Smooth muscle cell (in vitro differentiated cells): ENCODE results near the gene HDAC4. TPM values are rescaled to one million over a fixed set of nuclear protein-coding genes. Genes with fewer than 3 reads are reported as not detected.

Source experiments
- DNase-seq: peaks from one replicate; lab custom pipeline; 2025; ENCODE audit not compliant: unreplicated experiment; lab: John Stamatoyannopoulos, UW
- H2AFZ ChIP-seq: fragments of 200-600 bp; sonication (generic); 2 replicates; pipeline ENCODE4 v1.6.0; 2016; ENCODE audit warnings: antibody characterized with exemption, low read depth, mild to moderate bottlenecking
- H3F3A ChIP-seq: fragments of 200-600 bp; sonication (generic); 2 replicates; pipeline ENCODE4 v1.6.0; 2017; ENCODE audit warnings: antibody characterized with exemption, low read depth
- H3K27ac ChIP-seq: fragments of 200-600 bp; sonication (generic); 2 replicates; pipeline ENCODE4 v1.5.1; 2016; ENCODE audit warnings: low read depth, mild to moderate bottlenecking
- H3K27me3 ChIP-seq: fragments of 200-600 bp; sonication (generic); 2 replicates; pipeline ENCODE4 v1.6.1; 2016; ENCODE audit warnings: low read depth, mild to moderate bottlenecking
- H3K36me3 ChIP-seq: fragments of 200-600 bp; sonication (generic); 2 replicates; pipeline ENCODE4 v1.5.1; 2016; ENCODE audit warnings: low read depth
- H3K4me1 ChIP-seq: fragments of 200-600 bp; sonication (generic); 2 replicates; pipeline ENCODE4 v1.5.1; 2016; ENCODE audit warnings: low read depth
- H3K4me2 ChIP-seq: fragments of 200-600 bp; sonication (generic); 2 replicates; pipeline ENCODE4 v1.6.0; 2016; ENCODE audit warnings: mild to moderate bottlenecking
- H3K4me3 ChIP-seq: fragments of 200-600 bp; sonication (generic); 2 replicates; pipeline ENCODE4 v1.5.1; 2016; ENCODE audit warnings: mild to moderate bottlenecking
- H3K79me2 ChIP-seq: fragments of 200-600 bp; sonication (generic); 2 replicates; pipeline ENCODE4 v1.6.0; 2016; ENCODE audit warnings: low read depth, mild to moderate bottlenecking
- H3K9ac ChIP-seq: fragments of 200-600 bp; sonication (generic); 2 replicates; pipeline ENCODE4 v1.6.0; 2016; ENCODE audit warnings: low read depth
- H3K9me3 ChIP-seq: fragments of 200-600 bp; sonication (generic); replicated peaks from 2 replicates; pipeline ENCODE4 v1.5.1; 2016; ENCODE audit warnings: low read depth
- H4K20me1 ChIP-seq: fragments of 200-600 bp; sonication (generic); 2 replicates; pipeline ENCODE4 v1.6.0; 2016; ENCODE audit warnings: low read depth
- CTCF ChIP-seq: fragments of 200-600 bp; sonication (generic); IDR thresholded peaks from 2 replicates; pipeline ENCODE4 v1.5.1; 2017; ENCODE audit warnings: borderline replicate concordance, mild to moderate bottlenecking, antibody characterized with exemption; ENCODE audit not compliant: insufficient read depth, poor library complexity, severe bottlenecking
- WGBS: methylation state at CpG from one replicate; pipeline ENCODE4 v1.1.7; 2016; ENCODE audit warnings: low lambda C conversion rate; 5-methylcytosine and 5-hydroxymethylcytosine counted together
- polyA plus RNA-seq: library from polyadenylated mRNA; unstranded; fragments of >200 nt; fragmentation: Nextera tagmentation; extraction: Ambion mirVana; gene quantifications from 2 replicates; pipeline ENCODE4 v1.2.1, GENCODE V29; 2016
- total RNA-seq: library from RNA; depleted of rRNA; stranded (reverse); fragments of >200 nt; gene quantifications from 2 replicates; pipeline ENCODE4 v1.2.3, GENCODE V29; 2014

Gene HDAC4
- total and polyA plus RNA-seq, 2 experiments from 2014 or later, result 6.2 to 35.7 TPM

GRCh38 chr2:239329284-239329971 is 71.4 kb downstream of the HDAC4 start:
- Histone ChIP-seq H3K4me1 (peaks cover 10% of the 10 kb centered on the region), H4K20me1 (peaks cover 87% of the 10 kb centered on the region), H3K79me2 (peaks cover 51% of the 10 kb centered on the region), H2AFZ (no peak overlapping the region), H3K36me3 (no peaks in the 10 kb centered on the region), H3F3A (peaks cover 11% of the 10 kb centered on the region), H3K27me3 (no peaks in the 10 kb centered on the region), H3K9me3 (no peaks in the 10 kb centered on the region), H3K27ac (peak overlapping the region; percentile 61), H3K9ac (no peak overlapping the region), H3K4me3 (no peak overlapping the region), H3K4me2 (peak overlapping the region; percentile 6)
- WGBS, result 85% methylated on average over 12 of the region's 12 CpGs
- DNase-seq, result no peak
- TF ChIP-seq CTCF, result no peak

- H2AFZ ChIP-seq, result no peak overlapping the region
- peak overlapping the region; percentile 6 for H3K4me2 ChIP-seq
Measured at GRCh38 chr2:239328351-239329191, 72.2 kb downstream of the HDAC4 start.

GRCh38 chr2:239327536-239328350 is 73.1 kb downstream of the HDAC4 start:
- Histone ChIP-seq H3K4me2 (no peak overlapping the region), H3K27ac (peak overlapping the region; percentile 61), H3K27me3 (no peaks in the 10 kb centered on the region), H4K20me1 (peaks cover 82% of the 10 kb centered on the region), H3K36me3 (no peaks in the 10 kb centered on the region), H3K9ac (no peak overlapping the region), H3F3A (peaks cover 11% of the 10 kb centered on the region), H2AFZ (no peak overlapping the region), H3K9me3 (no peaks in the 10 kb centered on the region), H3K4me3 (no peak overlapping the region), H3K79me2 (peaks cover 47% of the 10 kb centered on the region), H3K4me1 (peaks cover 10% of the 10 kb centered on the region)
- DNase-seq, result no peak
- WGBS, result 88% methylated on average over 13 of the region's 13 CpGs
- no peak for TF ChIP-seq CTCF

More at GRCh38 chr2:239328351-239329191, 72.2 kb downstream of the HDAC4 start:
- peaks cover 84% of the 10 kb centered on the region for H4K20me1 ChIP-seq
- no peaks in the 10 kb centered on the region for H3K9me3 ChIP-seq
- peaks cover 10% of the 10 kb centered on the region for H3K4me1 ChIP-seq
- DNase-seq, result no peak
- no peaks in the 10 kb centered on the region for H3K27me3 ChIP-seq
- H3K9ac ChIP-seq, result no peak overlapping the region
- no peaks in the 10 kb centered on the region for H3K36me3 ChIP-seq
- no peak for TF ChIP-seq CTCF
- WGBS, result 39% methylated on average over 19 of the region's 19 CpGs
- no peak overlapping the region for H3K4me3 ChIP-seq
- peaks cover 51% of the 10 kb centered on the region for H3K79me2 ChIP-seq
- peak overlapping the region; percentile 61 for H3K27ac ChIP-seq
- H3F3A ChIP-seq, result peaks cover 11% of the 10 kb centered on the region
